Astrocyte of the cerebellum (primary cell): ENCODE data around the gene ANO6.

ENCODE experiments used
- DNase-seq: peaks from one replicate; pipeline ENCODE4 v3.0.0-alpha.2; 2011; ENCODE audit warnings: low read depth
- H3K4me3 ChIP-seq: 2 replicates; pipeline ENCODE4 v1.5.1; 2011; ENCODE audit warnings: mild to moderate bottlenecking, low read depth, low read length, moderate library complexity
- in situ Hi-C: cut with HindIII; loops from 2 replicates; pipeline ENCODE4 v1.10.0; 2017; ENCODE audit warnings: low sequenced_read_pairs
- TF ChIP-seq, protein P1 (sequence below): IDR thresholded peaks from 2 replicates; pipeline ENCODE4 v1.5.1; 2012; ENCODE audit warnings: low read length, low read depth, moderate library complexity, mild to moderate bottlenecking; ENCODE audit errors: missing control alignments

ANO6 gene

DNA sequence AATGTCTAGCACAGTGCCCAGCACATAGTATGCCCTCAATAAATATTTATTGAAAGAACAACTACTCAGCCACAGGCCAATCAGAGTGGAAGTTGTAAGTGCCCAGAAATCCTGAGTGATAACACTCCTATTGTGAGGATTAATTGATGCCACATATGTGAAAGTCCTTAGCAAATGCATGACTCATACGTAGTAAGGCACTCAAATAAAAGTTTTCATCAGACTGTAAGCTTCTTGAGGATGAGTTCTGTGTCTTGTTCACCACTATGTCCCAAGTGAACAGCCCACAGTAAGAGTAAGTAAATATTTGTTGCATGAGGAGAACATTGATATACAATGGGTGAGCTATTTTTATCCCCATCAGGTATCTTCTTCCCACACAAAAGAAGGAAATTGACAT lies 24.7 kb upstream of the ANO6 start:
- no peak for DNase-seq
- TF ChIP-seq, protein P1, sequence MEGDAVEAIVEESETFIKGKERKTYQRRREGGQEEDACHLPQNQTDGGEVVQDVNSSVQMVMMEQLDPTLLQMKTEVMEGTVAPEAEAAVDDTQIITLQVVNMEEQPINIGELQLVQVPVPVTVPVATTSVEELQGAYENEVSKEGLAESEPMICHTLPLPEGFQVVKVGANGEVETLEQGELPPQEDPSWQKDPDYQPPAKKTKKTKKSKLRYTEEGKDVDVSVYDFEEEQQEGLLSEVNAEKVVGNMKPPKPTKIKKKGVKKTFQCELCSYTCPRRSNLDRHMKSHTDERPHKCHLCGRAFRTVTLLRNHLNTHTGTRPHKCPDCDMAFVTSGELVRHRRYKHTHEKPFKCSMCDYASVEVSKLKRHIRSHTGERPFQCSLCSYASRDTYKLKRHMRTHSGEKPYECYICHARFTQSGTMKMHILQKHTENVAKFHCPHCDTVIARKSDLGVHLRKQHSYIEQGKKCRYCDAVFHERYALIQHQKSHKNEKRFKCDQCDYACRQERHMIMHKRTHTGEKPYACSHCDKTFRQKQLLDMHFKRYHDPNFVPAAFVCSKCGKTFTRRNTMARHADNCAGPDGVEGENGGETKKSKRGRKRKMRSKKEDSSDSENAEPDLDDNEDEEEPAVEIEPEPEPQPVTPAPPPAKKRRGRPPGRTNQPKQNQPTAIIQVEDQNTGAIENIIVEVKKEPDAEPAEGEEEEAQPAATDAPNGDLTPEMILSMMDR, result no peak
- in situ Hi-C loops, result no loop called here

DNA sequence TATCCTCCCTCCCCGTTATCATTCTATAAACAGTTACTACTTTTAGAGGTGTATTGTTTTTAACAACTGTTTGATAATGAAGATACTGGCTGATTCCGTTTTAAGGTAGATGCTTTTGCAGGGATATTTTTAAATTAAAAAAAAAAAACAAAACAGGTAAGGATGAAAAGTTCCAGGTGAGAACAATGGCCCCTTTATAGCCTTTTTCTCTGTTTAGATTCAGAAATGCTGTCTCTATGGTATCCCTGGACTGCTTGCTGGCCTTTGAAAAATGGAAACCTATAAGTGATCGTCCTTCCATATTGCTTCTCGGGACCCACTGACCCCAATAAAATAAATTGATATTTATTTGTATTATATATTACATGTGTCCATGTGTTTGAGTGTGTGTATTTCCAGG lies 23.2 kb upstream of the ANO6 start:
- in situ Hi-C loops, result no loop called here
- DNase-seq, result no peak
- H3K4me3 ChIP-seq, result no peak overlapping the region
- TF ChIP-seq, protein P1, result no peak

More for the DNA sequence above, 24.7 kb upstream of the ANO6 start:
- no peak overlapping the region for H3K4me3 ChIP-seq

DNA sequence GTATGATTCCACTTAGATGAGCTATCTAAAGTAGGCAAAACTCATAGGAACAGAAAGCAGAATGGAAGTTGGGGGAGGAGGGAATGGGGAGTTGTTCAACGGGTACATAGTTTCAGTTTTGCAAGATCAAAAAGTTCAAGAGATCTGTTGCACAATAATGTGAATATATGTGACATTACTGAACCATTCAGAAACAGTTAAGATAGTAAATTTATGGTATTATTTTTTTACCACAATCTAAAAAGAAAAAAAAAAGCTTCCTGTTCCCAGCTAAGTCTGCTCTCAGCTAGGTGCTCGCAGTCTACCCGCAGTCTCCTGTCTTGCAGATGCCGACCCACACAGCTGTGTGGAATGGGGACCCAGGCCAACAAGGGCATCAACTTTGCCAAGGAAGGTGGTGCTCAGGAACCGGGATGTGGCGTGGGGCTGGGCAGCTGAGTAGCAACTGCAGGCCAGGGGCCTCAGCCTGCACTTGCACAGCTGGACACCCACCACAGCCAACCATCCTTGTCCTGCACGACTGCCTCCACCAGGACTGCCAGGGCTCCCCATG lies 15.3 kb upstream of the ANO6 start:
- in situ Hi-C loops, result no loop called here
- no peak overlapping the region for H3K4me3 ChIP-seq
- no peak for DNase-seq
- TF ChIP-seq, protein P1, result no peak

DNA sequence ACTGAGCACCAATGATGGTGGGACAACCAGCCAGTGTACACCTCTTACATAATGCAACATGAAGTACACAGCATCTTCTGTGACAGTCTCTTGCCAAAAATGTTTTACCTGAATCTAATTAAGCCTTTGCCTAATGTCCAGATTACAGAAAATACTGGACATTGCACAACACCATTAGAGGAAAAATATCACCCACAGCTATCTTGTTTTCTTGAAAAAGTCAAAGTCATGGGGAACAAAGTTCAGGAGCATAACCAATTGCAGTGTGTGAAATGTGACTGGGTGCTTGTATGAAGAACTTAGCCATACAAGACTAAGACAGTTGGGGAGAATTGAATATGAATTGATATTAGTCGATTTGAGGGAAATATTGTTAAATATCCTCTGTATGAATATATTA lies 12.1 kb upstream of the ANO6 start:
- TF ChIP-seq, protein P1, result no peak
- H3K4me3 ChIP-seq, result no peak overlapping the region
- in situ Hi-C loops, result no loop called here
- DNase-seq, result no peak

DNA sequence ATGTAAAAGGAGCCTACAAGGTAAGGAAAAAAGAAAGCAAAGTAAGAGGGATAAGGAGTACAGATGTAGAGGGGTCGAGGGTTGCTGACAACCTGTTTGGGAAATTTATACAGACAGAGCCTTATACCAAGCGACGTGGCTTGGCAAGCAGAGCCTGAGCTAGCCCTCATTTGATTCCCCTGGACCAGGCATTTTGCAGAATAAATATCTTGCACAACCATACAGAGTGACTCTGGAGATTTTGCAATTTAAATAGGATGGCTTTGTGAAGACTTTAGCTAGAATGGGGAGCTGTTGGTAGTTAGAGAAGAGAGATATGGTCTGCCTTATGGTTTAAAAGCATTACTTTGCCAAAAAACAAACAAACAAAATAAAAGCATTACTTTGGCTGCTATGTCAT lies 11.1 kb upstream of the ANO6 start:
- DNase-seq, result no peak
- in situ Hi-C loops, result no loop called here
- no peak overlapping the region for H3K4me3 ChIP-seq
- TF ChIP-seq, protein P1, result no peak

DNA sequence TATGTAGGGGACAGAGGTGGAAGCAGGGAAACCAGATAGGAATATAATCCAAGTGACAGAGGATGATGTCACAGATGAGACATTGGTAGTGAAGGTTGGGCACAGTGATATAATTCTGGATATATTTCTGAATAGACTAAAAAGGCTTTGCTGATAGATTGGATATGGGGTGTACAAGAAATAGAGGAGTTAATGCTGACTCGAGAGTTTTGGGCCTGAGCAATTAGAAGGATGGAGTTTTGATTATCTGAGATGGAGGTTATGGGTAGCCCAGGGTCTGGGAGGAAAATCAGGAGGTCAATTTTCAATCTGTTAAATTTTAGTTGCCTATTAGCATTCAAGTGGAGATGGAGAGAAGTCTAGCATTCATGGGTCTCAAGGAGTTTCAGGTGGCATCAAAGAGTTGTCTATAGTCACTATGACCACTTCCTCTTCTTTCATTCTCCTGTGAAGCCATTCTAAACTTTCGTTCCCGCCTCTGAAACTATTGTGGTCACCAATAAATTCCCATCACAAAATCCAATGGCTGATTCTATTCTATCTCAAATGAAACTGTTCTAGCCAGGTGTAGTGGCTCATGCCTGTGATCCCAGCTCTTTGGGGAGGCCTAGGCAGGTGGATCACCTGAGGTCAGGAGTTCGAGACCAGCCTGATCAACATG lies 10.6 kb upstream of the ANO6 start:
- DNase-seq, result no peak
- in situ Hi-C loops, result no loop called here
- no peak overlapping the region for H3K4me3 ChIP-seq
- TF ChIP-seq, protein P1, result no peak
